ENCODE measurements around the gene KCNIP4.

DNA sequence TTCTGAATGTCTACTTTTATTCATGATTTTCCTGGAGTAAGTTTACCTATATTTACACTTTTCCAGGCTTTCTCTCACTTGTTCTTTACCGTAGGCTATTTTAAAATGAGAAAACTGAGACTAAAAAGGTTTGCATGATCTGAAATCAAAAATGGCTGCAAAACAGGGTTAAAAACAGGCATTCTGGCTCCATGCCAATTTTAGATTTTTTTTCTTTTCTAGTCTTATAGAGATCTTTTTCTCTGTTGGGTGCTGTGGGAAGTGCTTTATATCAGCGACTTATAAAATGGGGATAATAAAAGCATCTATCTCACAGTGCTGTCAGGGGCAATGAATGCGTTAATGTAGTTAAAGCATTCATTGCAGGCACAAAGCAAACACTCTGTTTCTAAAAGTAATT, 953.6 kb downstream of the KCNIP4 start:
- TF ChIP-seq, protein P1, sequence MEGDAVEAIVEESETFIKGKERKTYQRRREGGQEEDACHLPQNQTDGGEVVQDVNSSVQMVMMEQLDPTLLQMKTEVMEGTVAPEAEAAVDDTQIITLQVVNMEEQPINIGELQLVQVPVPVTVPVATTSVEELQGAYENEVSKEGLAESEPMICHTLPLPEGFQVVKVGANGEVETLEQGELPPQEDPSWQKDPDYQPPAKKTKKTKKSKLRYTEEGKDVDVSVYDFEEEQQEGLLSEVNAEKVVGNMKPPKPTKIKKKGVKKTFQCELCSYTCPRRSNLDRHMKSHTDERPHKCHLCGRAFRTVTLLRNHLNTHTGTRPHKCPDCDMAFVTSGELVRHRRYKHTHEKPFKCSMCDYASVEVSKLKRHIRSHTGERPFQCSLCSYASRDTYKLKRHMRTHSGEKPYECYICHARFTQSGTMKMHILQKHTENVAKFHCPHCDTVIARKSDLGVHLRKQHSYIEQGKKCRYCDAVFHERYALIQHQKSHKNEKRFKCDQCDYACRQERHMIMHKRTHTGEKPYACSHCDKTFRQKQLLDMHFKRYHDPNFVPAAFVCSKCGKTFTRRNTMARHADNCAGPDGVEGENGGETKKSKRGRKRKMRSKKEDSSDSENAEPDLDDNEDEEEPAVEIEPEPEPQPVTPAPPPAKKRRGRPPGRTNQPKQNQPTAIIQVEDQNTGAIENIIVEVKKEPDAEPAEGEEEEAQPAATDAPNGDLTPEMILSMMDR (IDR thresholded peaks at IDR 0.05; ENCODE audit: extremely low read depth in 1 of 2, insufficient read depth in 1 of 2, low read depth in 1 of 2, low read length in 2 of 2) = no peak
- no peak for TF ChIP-seq POLR2A (IDR thresholded peaks at IDR 0.05; ENCODE audit: low read depth, low read length)
- no peak for TF ChIP-seq EZH2 (IDR thresholded peaks at IDR 0.05; ENCODE audit: borderline replicate concordance, low read depth, low read length, severe bottlenecking)
- TF ChIP-seq POLR2AphosphoS5 (IDR thresholded peaks at IDR 0.05; ENCODE audit: insufficient read depth, low read depth, low read length) = no peak
- TF ChIP-seq FOS (IDR thresholded peaks at IDR 0.05; ENCODE audit: borderline replicate concordance, insufficient read depth, low read length) = no peak
- TF ChIP-seq GATA2 (IDR thresholded peaks at IDR 0.05; ENCODE audit: insufficient read depth, insufficient read length, low read depth, low read length) = no peak
- no peak for TF ChIP-seq JUN (IDR thresholded peaks at IDR 0.05; ENCODE audit: borderline replicate concordance, insufficient read depth, insufficient read length, low read depth)
- TF ChIP-seq, protein P2, sequence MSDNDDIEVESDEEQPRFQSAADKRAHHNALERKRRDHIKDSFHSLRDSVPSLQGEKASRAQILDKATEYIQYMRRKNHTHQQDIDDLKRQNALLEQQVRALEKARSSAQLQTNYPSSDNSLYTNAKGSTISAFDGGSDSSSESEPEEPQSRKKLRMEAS (IDR thresholded peaks at IDR 0.05; ENCODE audit: insufficient read depth, insufficient read length) = no peak
- no peak for TF ChIP-seq MYC (IDR thresholded peaks at IDR 0.05; ENCODE audit: low read depth, low read length)

Measured in endothelial cell of umbilical vein (primary cell).